Measurements from ENCODE around the gene SSRP1. TPM values are rescaled to one million over a fixed set of nuclear protein-coding genes. Genes with fewer than 3 reads are reported as not detected.

Gene SSRP1
- polyA plus RNA-seq, 1 donor (not counting 4 experiments of a cell fraction or from before 2014, with no cell fraction given), result 115 TPM

DNA sequence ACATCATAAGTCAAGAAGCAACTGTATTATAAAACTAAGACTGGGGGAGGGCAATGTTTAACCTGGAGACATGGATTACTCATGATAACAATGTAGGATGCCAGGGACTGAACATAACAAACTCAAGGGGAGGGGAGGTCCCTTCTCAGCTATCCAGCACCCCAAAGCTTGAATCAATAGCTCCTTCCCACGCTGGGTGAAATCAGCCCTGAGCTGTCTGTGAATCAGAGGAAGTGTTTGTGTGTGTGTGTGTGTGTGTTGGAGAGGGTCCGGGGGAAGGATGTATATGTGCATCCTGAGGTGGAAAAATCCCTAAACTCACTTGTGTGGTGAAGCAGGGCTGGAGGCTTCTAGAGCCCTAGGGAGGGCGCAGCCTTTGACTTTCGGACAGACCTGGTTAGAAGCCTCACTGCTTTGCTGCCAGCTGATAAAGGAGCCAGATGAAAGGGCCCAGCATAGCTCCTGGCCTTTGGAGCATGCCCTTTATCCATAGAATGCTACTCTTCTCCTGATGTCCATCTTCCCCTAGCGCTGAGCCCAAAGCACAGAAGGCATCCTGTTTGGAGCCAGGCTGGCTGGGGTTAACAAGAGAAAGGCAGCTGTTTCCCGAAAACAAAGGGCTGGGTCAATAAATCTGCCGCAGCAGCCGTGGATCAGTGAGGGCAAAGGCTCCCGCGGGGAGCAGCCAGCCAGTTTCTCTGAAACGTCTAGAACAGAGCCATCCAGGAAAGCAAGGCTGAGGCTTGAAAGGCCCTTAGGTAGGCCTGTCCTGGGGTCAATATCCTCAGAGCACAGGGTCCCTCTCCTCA, 46.7 kb downstream of the SSRP1 start:
- FAIRE-seq, result peak; percentile 86
- Histone ChIP-seq H3K9me3 (ENCODE audit: control insufficient read depth, low read depth, low read length) (no peaks in the 10 kb centered on the region), H3K27ac (ENCODE audit: control insufficient read depth, insufficient read depth, low read length) (peak overlapping the region; percentile 60), H3K9ac (ENCODE audit: control insufficient read depth, extremely low read depth, insufficient read depth, low read length) (peak overlapping the region; percentile 23), H3K27me3 (ENCODE audit: control insufficient read depth, extremely low read depth, insufficient read depth, low read length) (no peaks in the 10 kb centered on the region), H3K4me1 (ENCODE audit: control insufficient read depth, extremely low read depth, insufficient read depth, low read length) (peaks cover 41% of the 10 kb centered on the region), H3K9me1 (ENCODE audit: control insufficient read depth, extremely low read depth, insufficient read depth, low read length) (peaks cover 2% of the 10 kb centered on the region), H4K20me1 (ENCODE audit: control insufficient read depth, extremely low read depth, insufficient read depth, low read length) (no peaks in the 10 kb centered on the region), H2AFZ (ENCODE audit: control insufficient read depth, low read length) (no peak overlapping the region), H3K4me2 (ENCODE audit: control insufficient read depth, extremely low read depth, insufficient read depth, low read depth, low read length) (peak overlapping the region; percentile 40), H3K4me3 (ENCODE audit: control insufficient read depth in 2 of 3, extremely low read depth in 1 of 3, insufficient read depth in 2 of 3, low read depth in 1 of 3, low read length in 3 of 3) (no peak overlapping the region), H3K36me3 (ENCODE audit: control insufficient read depth in 2 of 2, extremely low read depth in 1 of 2, insufficient read depth in 2 of 2, low read length in 2 of 2) (no peaks in the 10 kb centered on the region), H3K79me2 (ENCODE audit: control insufficient read depth, insufficient read depth, low read length) (no peaks in the 10 kb centered on the region)
- no peak for DNase-seq (ENCODE audit: low read depth, low spot score)
- no peak for TF ChIP-seq EZH2 (IDR thresholded peaks at IDR 0.05; ENCODE audit: low read length)
- TF ChIP-seq, protein P1, sequence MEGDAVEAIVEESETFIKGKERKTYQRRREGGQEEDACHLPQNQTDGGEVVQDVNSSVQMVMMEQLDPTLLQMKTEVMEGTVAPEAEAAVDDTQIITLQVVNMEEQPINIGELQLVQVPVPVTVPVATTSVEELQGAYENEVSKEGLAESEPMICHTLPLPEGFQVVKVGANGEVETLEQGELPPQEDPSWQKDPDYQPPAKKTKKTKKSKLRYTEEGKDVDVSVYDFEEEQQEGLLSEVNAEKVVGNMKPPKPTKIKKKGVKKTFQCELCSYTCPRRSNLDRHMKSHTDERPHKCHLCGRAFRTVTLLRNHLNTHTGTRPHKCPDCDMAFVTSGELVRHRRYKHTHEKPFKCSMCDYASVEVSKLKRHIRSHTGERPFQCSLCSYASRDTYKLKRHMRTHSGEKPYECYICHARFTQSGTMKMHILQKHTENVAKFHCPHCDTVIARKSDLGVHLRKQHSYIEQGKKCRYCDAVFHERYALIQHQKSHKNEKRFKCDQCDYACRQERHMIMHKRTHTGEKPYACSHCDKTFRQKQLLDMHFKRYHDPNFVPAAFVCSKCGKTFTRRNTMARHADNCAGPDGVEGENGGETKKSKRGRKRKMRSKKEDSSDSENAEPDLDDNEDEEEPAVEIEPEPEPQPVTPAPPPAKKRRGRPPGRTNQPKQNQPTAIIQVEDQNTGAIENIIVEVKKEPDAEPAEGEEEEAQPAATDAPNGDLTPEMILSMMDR (optimal IDR thresholded peaks at IDR 0.05 in 1 of 3, IDR thresholded peaks at IDR 0.05 in 1 of 3, conservative IDR thresholded peaks at IDR 0.05 in 1 of 3; ENCODE audit: extremely low read depth in 1 of 3, insufficient read depth in 2 of 3, low read length in 3 of 3), result no peak
- dilution Hi-C loops (cut with MboI; ENCODE audit: extremely low pct_ligation_motif_present, low sequenced_read_pairs), result loop anchor here (25.0 kb wide), 1 partner anchor 452 kb away; no protein-coding TSS in a partner anchor

DNA sequence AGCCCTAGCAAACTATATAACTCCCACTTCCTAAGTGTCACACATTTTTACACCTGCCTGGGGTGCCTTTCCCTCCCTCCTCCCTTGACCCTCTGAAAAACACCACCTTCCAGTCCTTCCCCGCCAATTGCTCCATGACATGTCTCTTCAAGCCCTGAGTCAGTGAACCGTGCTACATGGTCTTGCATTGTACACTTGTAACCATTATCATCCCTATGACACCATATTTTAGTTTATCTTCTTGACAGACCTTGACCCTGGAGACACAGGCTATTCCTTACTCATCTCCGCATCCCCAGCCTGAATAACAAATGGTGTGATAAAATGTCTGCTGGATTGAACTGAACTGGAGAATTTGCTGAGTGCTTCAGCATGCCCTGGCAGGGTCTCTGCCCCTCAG, 47.8 kb downstream of the SSRP1 start:
- Histone ChIP-seq H3K27ac (ENCODE audit: control insufficient read depth, insufficient read depth, low read length) (peak overlapping the region; percentile 60), H3K79me2 (ENCODE audit: control insufficient read depth, insufficient read depth, low read length) (no peaks in the 10 kb centered on the region), H4K20me1 (ENCODE audit: control insufficient read depth, extremely low read depth, insufficient read depth, low read length) (no peaks in the 10 kb centered on the region), H3K27me3 (ENCODE audit: control insufficient read depth, extremely low read depth, insufficient read depth, low read length) (no peaks in the 10 kb centered on the region), H3K4me1 (ENCODE audit: control insufficient read depth, extremely low read depth, insufficient read depth, low read length) (peaks cover 30% of the 10 kb centered on the region), H3K36me3 (ENCODE audit: control insufficient read depth in 2 of 2, extremely low read depth in 1 of 2, insufficient read depth in 2 of 2, low read length in 2 of 2) (no peaks in the 10 kb centered on the region), H3K9me3 (ENCODE audit: control insufficient read depth, low read depth, low read length) (no peaks in the 10 kb centered on the region), H2AFZ (ENCODE audit: control insufficient read depth, low read length) (no peak overlapping the region), H3K4me2 (ENCODE audit: control insufficient read depth, extremely low read depth, insufficient read depth, low read depth, low read length) (peak overlapping the region; percentile 40), H3K4me3 (ENCODE audit: control insufficient read depth in 2 of 3, extremely low read depth in 1 of 3, insufficient read depth in 2 of 3, low read depth in 1 of 3, low read length in 3 of 3) (no peak overlapping the region), H3K9ac (ENCODE audit: control insufficient read depth, extremely low read depth, insufficient read depth, low read length) (no peak overlapping the region), H3K9me1 (ENCODE audit: control insufficient read depth, extremely low read depth, insufficient read depth, low read length) (no peaks in the 10 kb centered on the region)
- dilution Hi-C loops (cut with MboI; ENCODE audit: extremely low pct_ligation_motif_present, low sequenced_read_pairs), result loop anchor here (25.0 kb wide), 1 partner anchor 451 kb away; no protein-coding TSS in a partner anchor
- FAIRE-seq (no peak), DNase-seq (ENCODE audit: low read depth, low spot score) (no peak)
- TF ChIP-seq EZH2 (IDR thresholded peaks at IDR 0.05; ENCODE audit: low read length), result no peak
- TF ChIP-seq, protein P1 (optimal IDR thresholded peaks at IDR 0.05 in 1 of 3, IDR thresholded peaks at IDR 0.05 in 1 of 3, conservative IDR thresholded peaks at IDR 0.05 in 1 of 3; ENCODE audit: extremely low read depth in 1 of 3, insufficient read depth in 2 of 3, low read length in 3 of 3), result no peak

All from keratinocyte (primary cell).